Measurements from ENCODE around the gene PPM1J. TPM values are rescaled to one million over a fixed set of nuclear protein-coding genes. Genes with fewer than 3 reads are reported as not detected.

The PPM1J gene
- total RNA-seq, 1 experiment from 2014 or later = 19.3 TPM

DNA sequence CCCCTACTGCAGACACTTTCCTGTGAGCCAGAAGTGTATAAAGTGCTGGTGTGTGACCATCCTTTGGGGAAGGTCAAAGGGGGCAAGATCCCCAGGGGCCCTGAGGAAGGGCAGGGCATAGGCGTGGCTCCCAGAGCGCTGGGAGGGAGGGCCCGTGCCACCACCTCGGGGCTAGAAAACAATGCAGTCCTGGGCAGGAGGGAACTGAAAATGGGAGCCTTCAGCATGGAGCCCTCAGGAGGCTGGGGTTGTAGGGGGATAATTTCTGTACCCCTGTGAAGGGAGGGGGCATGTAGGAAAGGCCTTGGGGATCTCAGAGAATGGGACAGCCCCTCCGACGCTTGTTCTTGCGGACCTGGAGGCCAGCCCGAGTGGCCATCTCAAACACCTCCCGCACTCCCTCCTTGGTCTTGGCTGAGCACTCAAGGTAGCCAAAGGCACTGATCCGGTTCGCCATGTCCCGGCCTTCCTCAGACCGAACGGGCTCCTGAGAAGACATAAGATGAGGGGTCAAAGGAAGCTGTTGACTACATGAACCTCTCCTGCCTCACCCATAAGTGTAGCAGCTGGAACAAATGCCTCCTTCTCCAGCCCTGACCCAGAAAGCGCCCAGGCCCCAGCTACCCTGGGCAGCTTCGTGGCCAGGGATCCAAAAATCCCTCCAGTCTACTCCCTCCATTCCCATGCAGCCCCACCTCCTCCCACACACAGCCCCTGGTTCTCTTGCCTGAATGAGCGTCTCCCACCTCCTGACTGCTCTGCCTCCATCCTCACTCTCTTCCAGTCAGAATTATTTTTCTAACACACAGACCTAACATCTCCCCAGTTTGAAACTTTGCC lies 13.7 kb downstream of the PPM1J start:
- Mint-ChIP-seq H3K9me3 (no peaks in the 10 kb centered on the region), H3K27ac (0 out of 2 replicates have a peak overlapping the region, but pooled peaks have one; percentile 3), H3K27me3 (ENCODE audit: low read depth) (peaks cover 31% of the 10 kb centered on the region), H3K36me3 (peaks cover 45% of the 10 kb centered on the region), H3K4me1 (peaks cover 85% of the 10 kb centered on the region), H3K4me3 (peak overlapping the region; percentile 17; the same call in 1 of the 2 replicates)
- ATAC-seq = no peak
- ChIA-PET POLR2A (interaction anchor here (1.4 kb wide), 1 partner anchor 27 kb away, joined by 7 read pairs; the partner anchor contains the start of gene MOV10), CTCF (interaction anchor here (1.5 to 1.8 kb wide), 2 partner anchors 29 to 311 kb away, joined by 3 to 13 read pairs; no protein-coding TSS in a partner anchor)
- TF ChIP-seq JAZF1 (CRISPR knock-in tag; IDR thresholded peaks at IDR 0.05) (no peak), NR2C2 (CRISPR knock-in tag; IDR thresholded peaks at IDR 0.05) (no peak), FOXJ3 (CRISPR knock-in tag; IDR thresholded peaks at IDR 0.05; ENCODE audit: borderline replicate concordance) (no peak), MYBL2 (CRISPR knock-in tag; IDR thresholded peaks at IDR 0.05) (no peak), PRRX2 (CRISPR knock-in tag; IDR thresholded peaks at IDR 0.05) (no peak)
- TF ChIP-seq, protein P1, sequence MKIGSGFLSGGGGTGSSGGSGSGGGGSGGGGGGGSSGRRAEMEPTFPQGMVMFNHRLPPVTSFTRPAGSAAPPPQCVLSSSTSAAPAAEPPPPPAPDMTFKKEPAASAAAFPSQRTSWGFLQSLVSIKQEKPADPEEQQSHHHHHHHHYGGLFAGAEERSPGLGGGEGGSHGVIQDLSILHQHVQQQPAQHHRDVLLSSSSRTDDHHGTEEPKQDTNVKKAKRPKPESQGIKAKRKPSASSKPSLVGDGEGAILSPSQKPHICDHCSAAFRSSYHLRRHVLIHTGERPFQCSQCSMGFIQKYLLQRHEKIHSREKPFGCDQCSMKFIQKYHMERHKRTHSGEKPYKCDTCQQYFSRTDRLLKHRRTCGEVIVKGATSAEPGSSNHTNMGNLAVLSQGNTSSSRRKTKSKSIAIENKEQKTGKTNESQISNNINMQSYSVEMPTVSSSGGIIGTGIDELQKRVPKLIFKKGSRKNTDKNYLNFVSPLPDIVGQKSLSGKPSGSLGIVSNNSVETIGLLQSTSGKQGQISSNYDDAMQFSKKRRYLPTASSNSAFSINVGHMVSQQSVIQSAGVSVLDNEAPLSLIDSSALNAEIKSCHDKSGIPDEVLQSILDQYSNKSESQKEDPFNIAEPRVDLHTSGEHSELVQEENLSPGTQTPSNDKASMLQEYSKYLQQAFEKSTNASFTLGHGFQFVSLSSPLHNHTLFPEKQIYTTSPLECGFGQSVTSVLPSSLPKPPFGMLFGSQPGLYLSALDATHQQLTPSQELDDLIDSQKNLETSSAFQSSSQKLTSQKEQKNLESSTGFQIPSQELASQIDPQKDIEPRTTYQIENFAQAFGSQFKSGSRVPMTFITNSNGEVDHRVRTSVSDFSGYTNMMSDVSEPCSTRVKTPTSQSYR (CRISPR knock-in tag; IDR thresholded peaks at IDR 0.05) = no peak
- TF ChIP-seq, protein P2, sequence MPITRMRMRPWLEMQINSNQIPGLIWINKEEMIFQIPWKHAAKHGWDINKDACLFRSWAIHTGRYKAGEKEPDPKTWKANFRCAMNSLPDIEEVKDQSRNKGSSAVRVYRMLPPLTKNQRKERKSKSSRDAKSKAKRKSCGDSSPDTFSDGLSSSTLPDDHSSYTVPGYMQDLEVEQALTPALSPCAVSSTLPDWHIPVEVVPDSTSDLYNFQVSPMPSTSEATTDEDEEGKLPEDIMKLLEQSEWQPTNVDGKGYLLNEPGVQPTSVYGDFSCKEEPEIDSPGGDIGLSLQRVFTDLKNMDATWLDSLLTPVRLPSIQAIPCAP (CRISPR knock-in tag; IDR thresholded peaks at IDR 0.05) = no peak
- TF ChIP-seq, protein P3, sequence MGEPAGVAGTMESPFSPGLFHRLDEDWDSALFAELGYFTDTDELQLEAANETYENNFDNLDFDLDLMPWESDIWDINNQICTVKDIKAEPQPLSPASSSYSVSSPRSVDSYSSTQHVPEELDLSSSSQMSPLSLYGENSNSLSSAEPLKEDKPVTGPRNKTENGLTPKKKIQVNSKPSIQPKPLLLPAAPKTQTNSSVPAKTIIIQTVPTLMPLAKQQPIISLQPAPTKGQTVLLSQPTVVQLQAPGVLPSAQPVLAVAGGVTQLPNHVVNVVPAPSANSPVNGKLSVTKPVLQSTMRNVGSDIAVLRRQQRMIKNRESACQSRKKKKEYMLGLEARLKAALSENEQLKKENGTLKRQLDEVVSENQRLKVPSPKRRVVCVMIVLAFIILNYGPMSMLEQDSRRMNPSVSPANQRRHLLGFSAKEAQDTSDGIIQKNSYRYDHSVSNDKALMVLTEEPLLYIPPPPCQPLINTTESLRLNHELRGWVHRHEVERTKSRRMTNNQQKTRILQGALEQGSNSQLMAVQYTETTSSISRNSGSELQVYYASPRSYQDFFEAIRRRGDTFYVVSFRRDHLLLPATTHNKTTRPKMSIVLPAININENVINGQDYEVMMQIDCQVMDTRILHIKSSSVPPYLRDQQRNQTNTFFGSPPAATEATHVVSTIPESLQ (CRISPR knock-in tag; IDR thresholded peaks at IDR 0.05) = no peak
- TF ChIP-seq, protein P4, sequence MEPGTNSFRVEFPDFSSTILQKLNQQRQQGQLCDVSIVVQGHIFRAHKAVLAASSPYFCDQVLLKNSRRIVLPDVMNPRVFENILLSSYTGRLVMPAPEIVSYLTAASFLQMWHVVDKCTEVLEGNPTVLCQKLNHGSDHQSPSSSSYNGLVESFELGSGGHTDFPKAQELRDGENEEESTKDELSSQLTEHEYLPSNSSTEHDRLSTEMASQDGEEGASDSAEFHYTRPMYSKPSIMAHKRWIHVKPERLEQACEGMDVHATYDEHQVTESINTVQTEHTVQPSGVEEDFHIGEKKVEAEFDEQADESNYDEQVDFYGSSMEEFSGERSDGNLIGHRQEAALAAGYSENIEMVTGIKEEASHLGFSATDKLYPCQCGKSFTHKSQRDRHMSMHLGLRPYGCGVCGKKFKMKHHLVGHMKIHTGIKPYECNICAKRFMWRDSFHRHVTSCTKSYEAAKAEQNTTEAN (CRISPR knock-in tag; IDR thresholded peaks at IDR 0.05) = no peak
- TF ChIP-seq, protein P5, sequence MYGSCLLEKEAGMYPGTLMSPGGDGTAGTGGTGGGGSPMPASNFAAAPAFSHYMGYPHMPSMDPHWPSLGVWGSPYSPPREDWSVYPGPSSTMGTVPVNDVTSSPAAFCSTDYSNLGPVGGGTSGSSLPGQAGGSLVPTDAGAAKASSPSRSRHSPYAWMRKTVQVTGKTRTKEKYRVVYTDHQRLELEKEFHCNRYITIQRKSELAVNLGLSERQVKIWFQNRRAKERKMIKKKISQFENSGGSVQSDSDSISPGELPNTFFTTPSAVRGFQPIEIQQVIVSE (CRISPR knock-in tag; IDR thresholded peaks at IDR 0.05; ENCODE audit: borderline replicate concordance) = no peak
- DNase-seq (ENCODE audit: low spot score) = no peak

DNA sequence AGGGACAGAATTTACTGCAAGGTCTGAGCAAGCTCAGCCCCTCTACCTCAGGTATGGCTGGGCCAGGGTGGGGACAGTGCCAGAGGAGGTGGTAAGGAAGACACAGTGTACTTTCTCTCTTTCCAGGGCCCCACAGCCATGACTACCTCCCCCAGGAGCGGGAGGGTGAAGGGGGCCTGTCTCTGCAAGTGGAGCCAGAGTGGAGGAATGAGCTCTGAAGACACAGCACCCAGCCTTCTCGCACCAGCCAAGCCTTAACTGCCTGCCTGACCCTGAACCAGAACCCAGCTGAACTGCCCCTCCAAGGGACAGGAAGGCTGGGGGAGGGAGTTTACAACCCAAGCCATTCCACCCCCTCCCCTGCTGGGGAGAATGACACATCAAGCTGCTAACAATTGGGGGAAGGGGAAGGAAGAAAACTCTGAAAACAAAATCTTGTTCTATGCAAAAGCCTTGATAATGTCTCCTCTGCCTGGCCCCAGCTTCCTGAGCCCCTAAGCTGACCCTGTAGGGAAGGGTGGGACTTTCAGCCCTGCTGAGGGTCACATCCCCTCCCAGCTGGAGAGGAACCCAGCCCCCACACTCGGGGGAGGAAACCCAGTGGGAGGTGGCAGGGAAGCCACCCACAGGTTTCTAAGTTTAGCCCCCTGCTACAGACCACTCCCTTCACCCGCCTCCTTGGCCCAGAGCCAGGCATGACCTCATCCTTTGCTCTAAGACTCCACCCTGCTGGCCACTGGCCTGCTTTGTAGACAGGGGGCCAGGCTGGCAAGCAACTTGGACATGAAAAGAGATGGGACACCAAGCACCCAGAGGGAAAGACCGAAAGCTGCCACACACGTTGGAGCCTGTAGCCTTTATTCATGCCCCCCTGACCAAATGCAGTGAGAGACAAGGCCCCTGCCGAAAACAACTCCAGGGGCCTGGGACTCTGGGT lies 14.6 kb downstream of the PPM1J start:
- CTCF ChIA-PET = interaction anchor here (1.8 to 2.7 kb wide), 2 partner anchors 26 to 310 kb away, joined by 13 to 16 read pairs; partner anchors contain the start of gene MOV10
- ATAC-seq (peak; percentile 45), DNase-seq (ENCODE audit: low spot score) (peak; percentile 77)
- H3K36me3 Mint-ChIP-seq = peaks cover 48% of the 10 kb centered on the region
- peak overlapping the region; percentile 14; the same call in 1 of the 2 replicates for H3K4me3 Mint-ChIP-seq
- H3K9me3 Mint-ChIP-seq = no peaks in the 10 kb centered on the region
- POLR2A ChIA-PET = interaction anchor here (1.3 to 1.9 kb wide), 2 partner anchors 26 to 29 kb away, joined by 4 to 5 read pairs; partner anchors contain the start of gene MOV10
- peaks cover 79% of the 10 kb centered on the region for H3K4me1 Mint-ChIP-seq
- H3K27me3 Mint-ChIP-seq (ENCODE audit: low read depth) = peaks cover 31% of the 10 kb centered on the region
- H3K27ac Mint-ChIP-seq = no peak overlapping the region
- TF ChIP-seq SMAD3 (CRISPR knock-in tag; IDR thresholded peaks at IDR 0.05; ENCODE audit: borderline replicate concordance) = peak; percentile 44; the same call in 1 of the 2 replicates
- 0 out of 2 replicates have a peak, but pooled peaks have one; percentile 12 for TF ChIP-seq CREB1 (CRISPR knock-in tag; IDR thresholded peaks at IDR 0.05)
- TF ChIP-seq, protein P6, sequence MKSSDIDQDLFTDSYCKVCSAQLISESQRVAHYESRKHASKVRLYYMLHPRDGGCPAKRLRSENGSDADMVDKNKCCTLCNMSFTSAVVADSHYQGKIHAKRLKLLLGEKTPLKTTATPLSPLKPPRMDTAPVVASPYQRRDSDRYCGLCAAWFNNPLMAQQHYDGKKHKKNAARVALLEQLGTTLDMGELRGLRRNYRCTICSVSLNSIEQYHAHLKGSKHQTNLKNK (CRISPR knock-in tag; IDR thresholded peaks at IDR 0.05) = no peak
- TF ChIP-seq, protein P7, sequence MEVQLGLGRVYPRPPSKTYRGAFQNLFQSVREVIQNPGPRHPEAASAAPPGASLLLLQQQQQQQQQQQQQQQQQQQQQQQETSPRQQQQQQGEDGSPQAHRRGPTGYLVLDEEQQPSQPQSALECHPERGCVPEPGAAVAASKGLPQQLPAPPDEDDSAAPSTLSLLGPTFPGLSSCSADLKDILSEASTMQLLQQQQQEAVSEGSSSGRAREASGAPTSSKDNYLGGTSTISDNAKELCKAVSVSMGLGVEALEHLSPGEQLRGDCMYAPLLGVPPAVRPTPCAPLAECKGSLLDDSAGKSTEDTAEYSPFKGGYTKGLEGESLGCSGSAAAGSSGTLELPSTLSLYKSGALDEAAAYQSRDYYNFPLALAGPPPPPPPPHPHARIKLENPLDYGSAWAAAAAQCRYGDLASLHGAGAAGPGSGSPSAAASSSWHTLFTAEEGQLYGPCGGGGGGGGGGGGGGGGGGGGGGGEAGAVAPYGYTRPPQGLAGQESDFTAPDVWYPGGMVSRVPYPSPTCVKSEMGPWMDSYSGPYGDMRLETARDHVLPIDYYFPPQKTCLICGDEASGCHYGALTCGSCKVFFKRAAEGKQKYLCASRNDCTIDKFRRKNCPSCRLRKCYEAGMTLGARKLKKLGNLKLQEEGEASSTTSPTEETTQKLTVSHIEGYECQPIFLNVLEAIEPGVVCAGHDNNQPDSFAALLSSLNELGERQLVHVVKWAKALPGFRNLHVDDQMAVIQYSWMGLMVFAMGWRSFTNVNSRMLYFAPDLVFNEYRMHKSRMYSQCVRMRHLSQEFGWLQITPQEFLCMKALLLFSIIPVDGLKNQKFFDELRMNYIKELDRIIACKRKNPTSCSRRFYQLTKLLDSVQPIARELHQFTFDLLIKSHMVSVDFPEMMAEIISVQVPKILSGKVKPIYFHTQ (CRISPR knock-in tag; IDR thresholded peaks at IDR 0.05) = no peak
- TF ChIP-seq, protein P8, sequence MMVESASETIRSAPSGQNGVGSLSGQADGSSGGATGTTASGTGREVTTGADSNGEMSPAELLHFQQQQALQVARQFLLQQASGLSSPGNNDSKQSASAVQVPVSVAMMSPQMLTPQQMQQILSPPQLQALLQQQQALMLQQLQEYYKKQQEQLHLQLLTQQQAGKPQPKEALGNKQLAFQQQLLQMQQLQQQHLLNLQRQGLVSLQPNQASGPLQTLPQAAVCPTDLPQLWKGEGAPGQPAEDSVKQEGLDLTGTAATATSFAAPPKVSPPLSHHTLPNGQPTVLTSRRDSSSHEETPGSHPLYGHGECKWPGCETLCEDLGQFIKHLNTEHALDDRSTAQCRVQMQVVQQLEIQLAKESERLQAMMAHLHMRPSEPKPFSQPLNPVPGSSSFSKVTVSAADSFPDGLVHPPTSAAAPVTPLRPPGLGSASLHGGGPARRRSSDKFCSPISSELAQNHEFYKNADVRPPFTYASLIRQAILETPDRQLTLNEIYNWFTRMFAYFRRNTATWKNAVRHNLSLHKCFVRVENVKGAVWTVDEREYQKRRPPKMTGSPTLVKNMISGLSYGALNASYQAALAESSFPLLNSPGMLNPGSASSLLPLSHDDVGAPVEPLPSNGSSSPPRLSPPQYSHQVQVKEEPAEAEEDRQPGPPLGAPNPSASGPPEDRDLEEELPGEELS (CRISPR knock-in tag; IDR thresholded peaks at IDR 0.05) = peak; percentile 44; the same call in 1 of the 2 replicates
- no peak for TF ChIP-seq RELA (CRISPR knock-in tag; IDR thresholded peaks at IDR 0.05; ENCODE audit: borderline replicate concordance)
- TF ChIP-seq FOXK1 (CRISPR knock-in tag; IDR thresholded peaks at IDR 0.05) = no peak
